GM19395 (cell line): Measurements from ENCODE around the gene ANKRD40.
"Not testable (repeated sequence)": the region's sequence is repeated elsewhere in the genome, so short reads cannot be mapped to it uniquely, and the experiment has no call there.

Experiments
- ATAC-seq: cut with Tn5 transposase; IDR thresholded peaks from one replicate; pipeline ENCODE4 v1.9.1; 2021; ENCODE audit warnings: mild to moderate bottlenecking, moderate library complexity; ENCODE audit not compliant: unreplicated experiment

The ANKRD40 gene

GRCh38 chr17:50687200-50688066 lies 20.3 kb downstream of the ANKRD40 start:
- ATAC-seq: no peak

GRCh38 chr17:50686494-50687199 lies 21.1 kb downstream of the ANKRD40 start:
- ATAC-seq: no peak

GRCh38 chr17:50685691-50686493 lies 21.8 kb downstream of the ANKRD40 start:
- ATAC-seq: no peak

- no peak for ATAC-seq
These were observed 22.4 kb downstream of the ANKRD40 start for GRCh38 chr17:50685334-50685665.

- ATAC-seq: no peak
These were observed 22.9 kb downstream of the ANKRD40 start for GRCh38 chr17:50684612-50685333.

- no peak for ATAC-seq
These were observed 23.5 kb downstream of the ANKRD40 start for GRCh38 chr17:50684288-50684611.

GRCh38 chr17:50683434-50684287 lies 24.1 kb downstream of the ANKRD40 start:
- no peak for ATAC-seq

- ATAC-seq: no peak
These were observed 24.8 kb downstream of the ANKRD40 start for GRCh38 chr17:50682938-50683337.

- ATAC-seq: no peak
These were observed 25.3 kb downstream of the ANKRD40 start for GRCh38 chr17:50682441-50682840.

- ATAC-seq: no peak
These were observed 26.2 kb downstream of the ANKRD40 start for GRCh38 chr17:50681263-50682200.

GRCh38 chr17:50680543-50681262 lies 27.0 kb downstream of the ANKRD40 start:
- not testable (repeated sequence) for ATAC-seq

- ATAC-seq: no peak
These were observed 27.6 kb downstream of the ANKRD40 start for GRCh38 chr17:50680126-50680525.

- no peak for ATAC-seq
These were observed 28.6 kb downstream of the ANKRD40 start for GRCh38 chr17:50679008-50679544.

GRCh38 chr17:50677851-50678375 lies 29.8 kb downstream of the ANKRD40 start:
- ATAC-seq: no peak

- ATAC-seq: no peak
These were observed 31.4 kb downstream of the ANKRD40 start for GRCh38 chr17:50676065-50676975.

- ATAC-seq: no peak
These were observed 32.1 kb downstream of the ANKRD40 start for GRCh38 chr17:50675627-50676026.

GRCh38 chr17:50675190-50675589 lies 32.5 kb downstream of the ANKRD40 start:
- ATAC-seq: no peak
